GM18873 (cell line): ENCODE data around the gene SUZ12.
"Not testable (repeated sequence)": the region's sequence is repeated elsewhere in the genome, so short reads cannot be mapped to it uniquely, and the experiment has no call there.

Source experiments
- ATAC-seq: cut with Tn5 transposase; IDR thresholded peaks from one replicate; pipeline ENCODE4 v1.9.1; 2021; ENCODE audit warnings: mild to moderate bottlenecking, moderate library complexity, moderate number of reproducible peaks; ENCODE audit not compliant: unreplicated experiment, low FRiP score

Gene SUZ12

GRCh38 chr17:31942396-31942795 is 5.6 kb downstream of the SUZ12 start:
- not testable (repeated sequence) for ATAC-seq

GRCh38 chr17:31951953-31952352 is 15.1 kb downstream of the SUZ12 start:
- ATAC-seq, result not testable (repeated sequence)

GRCh38 chr17:31964131-31964530 is 27.3 kb downstream of the SUZ12 start:
- not testable (repeated sequence) for ATAC-seq

- no peak for ATAC-seq
Observed at GRCh38 chr17:31967648-31968047, 30.8 kb downstream of the SUZ12 start.

- not testable (repeated sequence) for ATAC-seq
Observed at GRCh38 chr17:31970416-31970815, 33.6 kb downstream of the SUZ12 start.

- not testable (repeated sequence) for ATAC-seq
Observed at GRCh38 chr17:31974269-31975071, 37.7 kb downstream of the SUZ12 start.

- ATAC-seq, result not testable (repeated sequence)
Observed at GRCh38 chr17:31975391-31975790, 38.6 kb downstream of the SUZ12 start.

GRCh38 chr17:31991821-31992220 is 55.0 kb downstream of the SUZ12 start:
- not testable (repeated sequence) for ATAC-seq

GRCh38 chr17:31997005-31997404 is 60.2 kb downstream of the SUZ12 start:
- no peak for ATAC-seq

GRCh38 chr17:32006957-32007462 is 70.2 kb downstream of the SUZ12 start, which contains the start of gene LRRC37B:
TSS of gene LRRC37B (plus strand) at chr17:32007383. CDS start at chr17:32021393, 14,010 bp downstream.
- no peak for ATAC-seq

- ATAC-seq, result no peak
Observed at GRCh38 chr17:32007463-32008298, 70.9 kb downstream of the SUZ12 start.

- ATAC-seq, result no peak
Observed at GRCh38 chr17:32009262-32009542, 72.4 kb downstream of the SUZ12 start.

- ATAC-seq, result no peak
Observed at GRCh38 chr17:32010114-32010513, 73.3 kb downstream of the SUZ12 start.

GRCh38 chr17:32015245-32016013 is 78.6 kb downstream of the SUZ12 start:
- ATAC-seq, result no peak

- no peak for ATAC-seq
Observed at GRCh38 chr17:32016231-32016630, 79.4 kb downstream of the SUZ12 start.

- ATAC-seq, result no peak
Observed at GRCh38 chr17:32019228-32019627, 82.4 kb downstream of the SUZ12 start.

- no peak for ATAC-seq
Observed at GRCh38 chr17:32020943-32021614, 84.3 kb downstream of the SUZ12 start.

GRCh38 chr17:32021615-32021955 is 84.8 kb downstream of the SUZ12 start:
- ATAC-seq, result no peak

GRCh38 chr17:32022554-32022953 is 85.7 kb downstream of the SUZ12 start:
- ATAC-seq, result not testable (repeated sequence)

- ATAC-seq, result not testable (repeated sequence)
Observed at GRCh38 chr17:32027271-32027670, 90.5 kb downstream of the SUZ12 start.
